Measurements from ENCODE around the gene CREB5. TPM values are rescaled to one million over a fixed set of nuclear protein-coding genes. Genes with fewer than 3 reads are reported as not detected.

Gene CREB5
- total and polyA plus RNA-seq, 7 donors = 0.86 to 33.8 (median 16.6) TPM

GRCh38 chr7:28529755-28530154, 117.4 kb downstream of the CREB5 start:
- no peak overlapping the region for H3K4me3 ChIP-seq
- H3K27me3 ChIP-seq (ENCODE audit: insufficient read depth in 3 of 3, low read length in 2 of 3) = no peaks in the 10 kb centered on the region
- peaks cover 4% of the 10 kb centered on the region for H3K4me1 ChIP-seq
- no peaks in the 10 kb centered on the region for H3K9me3 ChIP-seq
- no peak for ATAC-seq
- intact Hi-C loops (cut with DNase I) = no loop called here
- DNase-seq = no peak
- 93 to 97% (median 95%) methylated on average over 2 of the region's 2 CpGs for WGBS, 3 donors
- H3K36me3 ChIP-seq (ENCODE audit: insufficient read depth in 1 of 2, low read depth in 1 of 2) = no peaks in the 10 kb centered on the region
- no peak for TF ChIP-seq CTCF (IDR thresholded peaks at IDR 0.05)
- no peak overlapping the region for H3K27ac ChIP-seq

- Histone ChIP-seq H3K36me3 (ENCODE audit: insufficient read depth in 1 of 2, low read depth in 1 of 2) (no peaks in the 10 kb centered on the region), H3K9me3 (no peaks in the 10 kb centered on the region), H3K4me1 (peaks cover 4% of the 10 kb centered on the region), H3K27ac (no peak overlapping the region), H3K4me3 (no peak overlapping the region), H3K27me3 (ENCODE audit: insufficient read depth in 3 of 3, low read length in 2 of 3) (no peaks in the 10 kb centered on the region)
- 70 to 74% (median 72%) methylated on average over 12 of the region's 12 CpGs for WGBS, 3 donors
- no peak for TF ChIP-seq CTCF (IDR thresholded peaks at IDR 0.05)
- ATAC-seq (no peak), DNase-seq (no peak)
- intact Hi-C loops (cut with DNase I) = no loop called here
Measured at GRCh38 chr7:28530175-28530802, 118.0 kb downstream of the CREB5 start.

- Histone ChIP-seq H3K27me3 (ENCODE audit: insufficient read depth in 3 of 3, low read length in 2 of 3) (no peaks in the 10 kb centered on the region), H3K27ac (no peak overlapping the region), H3K9me3 (no peaks in the 10 kb centered on the region), H3K4me3 (no peak overlapping the region), H3K36me3 (ENCODE audit: insufficient read depth in 1 of 2, low read depth in 1 of 2) (no peaks in the 10 kb centered on the region), H3K4me1 (peaks cover 4% of the 10 kb centered on the region)
- 48 to 59% (median 54%) methylated on average over 4 of the region's 4 CpGs for WGBS, 3 donors
- no peak for TF ChIP-seq CTCF (IDR thresholded peaks at IDR 0.05)
- no peak for DNase-seq
- intact Hi-C loops (cut with DNase I) = no loop called here
- no peak for ATAC-seq
Measured at GRCh38 chr7:28530803-28531175, 118.5 kb downstream of the CREB5 start.

GRCh38 chr7:28531291-28531690, 119.0 kb downstream of the CREB5 start:
- 91 to 95% (median 92%) methylated on average over 3 of the region's 3 CpGs for WGBS, 3 donors
- no peak overlapping the region for H3K4me3 ChIP-seq
- intact Hi-C loops (cut with DNase I) = no loop called here
- no peak for TF ChIP-seq CTCF (IDR thresholded peaks at IDR 0.05)
- DNase-seq (peak in 1 of 2 donors; percentile 19), ATAC-seq (no peak)
- H3K4me1 ChIP-seq = peaks cover 4% of the 10 kb centered on the region
- no peaks in the 10 kb centered on the region for H3K27me3 ChIP-seq (ENCODE audit: insufficient read depth in 3 of 3, low read length in 2 of 3)
- no peaks in the 10 kb centered on the region for H3K36me3 ChIP-seq (ENCODE audit: insufficient read depth in 1 of 2, low read depth in 1 of 2)
- H3K9me3 ChIP-seq = no peaks in the 10 kb centered on the region
- no peak overlapping the region for H3K27ac ChIP-seq

GRCh38 chr7:28532181-28532580, 119.9 kb downstream of the CREB5 start:
- no peak overlapping the region for H3K27ac ChIP-seq
- 57 to 74% (median 58%) methylated on average over 7 of the region's 7 CpGs for WGBS, 3 donors
- no peak overlapping the region for H3K4me3 ChIP-seq
- no peaks in the 10 kb centered on the region for H3K27me3 ChIP-seq (ENCODE audit: insufficient read depth in 3 of 3, low read length in 2 of 3)
- DNase-seq = no peak
- peak in 1 of 4 donors; percentile 31 for ATAC-seq
- TF ChIP-seq CTCF (IDR thresholded peaks at IDR 0.05) = no peak
- peaks cover 4% of the 10 kb centered on the region for H3K4me1 ChIP-seq
- H3K9me3 ChIP-seq = no peaks in the 10 kb centered on the region
- H3K36me3 ChIP-seq (ENCODE audit: insufficient read depth in 1 of 2, low read depth in 1 of 2) = no peaks in the 10 kb centered on the region
- intact Hi-C loops (cut with DNase I) = no loop called here

Measured in psoas muscle (tissue), 8 donors.